ENCODE data around the gene STMND1.

- TF ChIP-seq NFIC (IDR thresholded peaks at IDR 0.05; ENCODE audit: low read depth, low read length) (no peak), TAF1 (IDR thresholded peaks at IDR 0.05; ENCODE audit: borderline replicate concordance, low read depth, low read length) (no peak), BCLAF1 (IDR thresholded peaks at IDR 0.05) (no peak), EZH2 (IDR thresholded peaks at IDR 0.05; ENCODE audit: borderline replicate concordance, control insufficient read depth, low read depth, low read length) (no peak), CTCF (IDR thresholded peaks at IDR 0.05 in 2 of 3, conservative IDR thresholded peaks at IDR 0.05 in 1 of 3; ENCODE audit: control insufficient read depth in 2 of 3, extremely low read depth in 1 of 3, insufficient read depth in 1 of 3, low read depth in 3 of 3, low read length in 3 of 3) (0 out of 6 replicates have a peak, but pooled peaks of 2 of the 3 experiments have one; percentile 6 to 15), KDM1A (IDR thresholded peaks at IDR 0.05; ENCODE audit: borderline replicate concordance) (no peak), ZNF24 (IDR thresholded peaks at IDR 0.05) (no peak), JUND (IDR thresholded peaks at IDR 0.05; ENCODE audit: low read depth, low read length) (no peak), SMC3 (IDR thresholded peaks at IDR 0.05; ENCODE audit: borderline replicate concordance, low read length) (no peak)
Observed at GRCh38 chr6:17091122-17091521, 10.7 kb upstream of the STMND1 start.

Measured in GM12878 (cell line).